Islet of Langerhans (tissue), 1 donor: ENCODE measurements around the gene STXBP2.

Experiments
- FAIRE-seq: peaks from one replicate; lab custom pipeline; 2011; peaks lifted over from hg19 to GRCh38; lab: Jason Lieb, UNC

The STXBP2 gene

DNA sequence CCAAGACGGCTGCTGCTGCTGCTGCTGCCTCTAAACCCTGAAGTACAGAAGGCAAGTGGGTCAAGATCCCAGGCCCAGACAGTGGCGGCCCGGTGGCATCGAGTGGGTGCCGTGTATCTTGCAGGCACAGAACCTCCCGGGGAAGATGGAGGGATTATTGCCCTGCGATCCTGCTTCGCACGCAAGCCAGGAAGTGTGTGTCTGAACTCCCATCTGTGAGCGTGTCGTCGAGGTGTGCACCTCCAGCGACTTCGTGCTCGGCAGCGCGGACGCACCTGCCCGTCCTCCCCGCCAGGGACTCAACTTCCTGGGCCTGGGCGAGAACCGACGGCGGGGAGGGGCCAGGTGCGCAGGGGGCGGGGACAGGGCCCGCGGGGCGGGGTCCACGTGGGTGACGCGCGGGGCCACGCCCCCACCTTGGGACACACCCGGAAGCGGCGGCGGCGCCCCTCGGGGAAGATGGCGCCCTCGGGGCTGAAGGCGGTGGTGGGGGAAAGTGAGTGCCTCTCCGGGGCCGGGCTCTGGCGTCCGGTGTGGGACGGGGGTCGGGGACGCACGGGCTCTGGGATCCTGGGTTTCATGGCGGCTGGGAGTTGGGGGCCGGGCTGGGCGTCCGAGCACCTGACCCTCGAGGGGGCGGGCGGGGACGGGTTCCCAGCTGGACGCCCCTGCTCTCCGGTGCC is at the start of gene STXBP2:
TSS of gene STXBP2 (plus strand) at position 420 of the 683 bp plus-strand sequence. CDS start at position 460, 40 bp downstream.
- no peak for FAIRE-seq

DNA sequence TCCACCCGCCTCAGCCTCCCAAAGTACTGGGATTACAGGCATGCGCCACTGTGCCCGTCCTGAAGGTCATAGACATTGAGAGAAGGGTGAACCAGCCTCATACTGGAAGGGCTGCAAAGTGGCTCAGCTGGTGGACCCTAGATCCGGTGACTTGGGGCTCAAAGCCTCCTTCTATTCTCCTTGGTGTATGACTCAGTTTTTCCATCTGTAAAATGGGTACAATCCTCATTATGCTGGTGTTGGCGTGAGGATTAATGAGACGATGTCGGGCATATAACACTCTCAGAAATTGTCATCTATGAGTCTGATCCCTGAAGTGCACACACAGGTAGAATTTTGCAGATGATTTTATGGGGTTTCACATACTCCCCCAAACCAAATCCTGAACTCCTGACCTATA is 47.1 kb upstream of the STXBP2 start:
- FAIRE-seq: no peak

DNA sequence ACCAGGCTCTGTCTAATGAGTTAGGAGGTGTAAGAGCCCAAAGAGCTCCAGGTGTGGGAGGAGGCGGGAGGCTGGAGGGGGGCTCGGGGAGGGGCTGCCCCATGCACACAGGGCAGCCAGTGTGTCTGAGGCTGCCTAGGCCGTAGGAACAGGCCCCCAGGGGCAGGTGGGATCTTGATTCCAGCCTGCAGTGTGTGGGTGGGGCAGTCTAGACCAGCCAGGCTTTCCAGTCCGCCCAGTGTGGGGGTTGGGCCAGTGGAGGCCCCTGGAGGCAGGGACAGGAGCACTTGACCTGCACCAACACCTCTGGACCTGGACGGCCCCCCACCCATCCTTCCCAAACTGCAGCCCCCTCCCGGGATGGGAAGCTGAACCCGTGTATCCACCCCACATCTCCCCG is 46.7 kb upstream of the STXBP2 start:
- FAIRE-seq: no peak

DNA sequence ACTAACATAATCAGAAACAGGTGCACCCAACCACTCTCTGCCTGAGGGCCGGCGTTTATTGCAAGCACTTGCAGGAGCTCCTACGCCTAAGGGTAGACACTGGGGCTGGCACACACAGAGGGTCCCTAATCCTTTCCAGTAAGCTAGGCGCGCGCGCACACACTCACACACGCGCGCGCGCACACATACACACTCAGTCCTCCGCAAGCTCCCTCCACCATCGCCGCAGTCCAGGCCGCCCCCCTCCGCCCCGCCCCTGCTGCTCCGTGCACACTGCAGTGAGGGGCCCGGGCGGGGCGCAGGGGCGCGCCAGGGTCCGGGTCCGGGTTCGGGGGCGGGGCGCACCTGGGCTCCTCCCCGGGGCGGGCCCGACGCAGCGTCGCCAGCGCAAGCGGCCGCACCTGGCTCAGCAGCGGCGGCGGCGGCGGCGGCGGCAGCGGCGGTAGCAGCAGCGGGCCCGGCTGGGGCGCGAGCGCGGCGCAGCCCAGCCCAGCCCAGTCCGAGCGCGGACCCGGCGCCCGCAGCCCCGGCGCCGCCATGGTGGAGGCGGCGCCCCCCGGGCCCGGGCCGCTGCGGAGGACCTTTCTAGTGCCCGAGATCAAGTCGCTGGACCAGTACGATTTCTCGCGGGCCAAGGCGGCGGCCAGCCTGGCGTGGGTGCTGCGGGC is 41.3 kb upstream of the STXBP2 start, which contains the start of gene CAMSAP3:
TSS of gene CAMSAP3 (plus strand) at position 398 of the 668 bp plus-strand sequence. CDS start at position 538, 140 bp downstream.
- no peak for FAIRE-seq

DNA sequence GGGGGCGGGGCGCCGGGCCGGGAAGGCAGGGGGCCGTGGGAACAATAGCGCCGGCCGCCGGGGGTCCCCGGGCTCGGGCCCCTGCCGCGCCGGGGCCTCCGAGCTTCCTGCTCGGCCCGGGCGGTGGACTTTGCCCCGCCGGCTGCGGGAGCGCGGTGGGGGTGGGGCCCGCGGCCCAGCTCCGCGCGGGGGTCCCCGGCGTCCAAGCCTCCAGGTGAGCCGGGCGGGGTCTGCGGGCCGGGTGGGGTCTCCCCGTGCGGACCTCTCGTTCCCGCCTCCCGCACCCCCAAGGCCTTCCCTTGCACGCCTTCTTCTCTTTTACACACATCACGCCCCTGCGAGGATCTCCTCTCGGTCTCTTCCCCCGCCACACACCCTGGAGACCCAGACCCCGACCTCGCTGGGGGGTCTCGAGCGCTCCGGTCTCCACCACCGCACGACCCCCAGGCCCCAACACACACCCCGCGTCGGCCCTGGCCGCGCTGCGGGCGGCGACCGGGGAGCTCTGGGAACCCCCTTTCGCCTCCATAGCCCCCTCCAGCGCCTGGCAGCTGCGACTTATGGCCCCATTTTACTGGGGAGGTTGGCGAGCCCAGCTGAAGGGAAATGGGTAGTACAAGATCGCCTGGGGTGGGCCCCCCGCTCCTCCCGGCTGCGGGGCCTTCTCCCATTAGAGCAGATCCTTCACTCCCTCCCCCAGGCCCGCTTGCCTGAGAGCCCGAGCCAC is 40.5 kb upstream of the STXBP2 start:
- no peak for FAIRE-seq

DNA sequence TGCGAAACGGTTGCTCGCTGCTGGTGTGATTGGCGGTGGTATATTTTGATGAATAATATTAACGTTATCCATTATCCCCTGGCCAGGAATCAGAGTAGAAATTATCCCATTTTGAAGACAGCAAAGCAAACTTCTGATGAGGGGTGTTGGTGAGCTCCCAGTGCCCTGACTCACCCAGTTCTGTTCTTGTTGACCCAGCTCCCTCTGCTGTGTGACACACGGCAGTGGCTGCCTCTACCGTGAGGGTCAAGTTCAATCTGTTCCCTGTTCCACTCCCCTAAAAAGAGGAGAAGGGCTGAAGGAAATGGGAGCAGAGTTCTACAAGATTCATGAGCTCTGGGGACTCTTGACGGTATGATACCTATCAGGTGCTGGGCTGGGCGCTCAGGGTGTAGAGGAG is 39.2 kb upstream of the STXBP2 start:
- FAIRE-seq: no peak

DNA sequence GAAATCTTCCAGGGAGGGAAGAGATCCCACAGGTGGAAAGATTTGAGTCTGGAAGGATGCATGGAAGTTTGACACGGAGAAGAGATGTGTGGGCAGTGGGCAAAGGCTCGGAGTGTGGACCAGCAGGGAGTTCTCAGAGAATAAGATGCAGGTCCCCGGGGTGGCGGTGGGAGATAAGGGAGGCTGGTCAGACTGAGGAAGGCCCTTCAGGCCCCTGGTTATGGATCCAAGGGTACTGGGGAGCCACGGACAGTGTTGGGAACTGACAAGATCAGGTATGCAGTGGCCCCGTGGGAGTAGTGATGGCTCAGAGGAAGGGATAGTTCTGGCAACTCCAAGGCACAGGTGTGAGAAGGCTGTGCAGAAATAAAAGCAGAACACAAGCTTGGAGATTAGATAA is 38.7 kb upstream of the STXBP2 start:
- FAIRE-seq: no peak

DNA sequence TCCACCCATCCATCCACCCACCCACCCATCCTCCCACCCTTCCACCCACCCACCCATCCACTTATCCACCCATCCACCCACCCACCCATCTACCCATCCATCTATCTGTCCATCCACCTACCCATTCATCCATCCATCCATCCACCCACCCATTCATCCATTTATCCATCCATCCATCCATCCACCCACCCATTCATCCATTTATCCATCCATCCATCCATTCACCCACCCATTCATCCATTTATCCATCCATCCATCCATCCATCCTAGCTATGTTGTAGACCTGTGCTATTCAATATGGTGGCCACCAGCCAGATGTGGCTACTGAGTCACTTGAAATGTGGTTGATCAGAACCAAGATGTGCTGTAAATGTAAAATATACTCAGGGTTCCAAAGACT is 36.2 kb upstream of the STXBP2 start:
- FAIRE-seq: no peak

DNA sequence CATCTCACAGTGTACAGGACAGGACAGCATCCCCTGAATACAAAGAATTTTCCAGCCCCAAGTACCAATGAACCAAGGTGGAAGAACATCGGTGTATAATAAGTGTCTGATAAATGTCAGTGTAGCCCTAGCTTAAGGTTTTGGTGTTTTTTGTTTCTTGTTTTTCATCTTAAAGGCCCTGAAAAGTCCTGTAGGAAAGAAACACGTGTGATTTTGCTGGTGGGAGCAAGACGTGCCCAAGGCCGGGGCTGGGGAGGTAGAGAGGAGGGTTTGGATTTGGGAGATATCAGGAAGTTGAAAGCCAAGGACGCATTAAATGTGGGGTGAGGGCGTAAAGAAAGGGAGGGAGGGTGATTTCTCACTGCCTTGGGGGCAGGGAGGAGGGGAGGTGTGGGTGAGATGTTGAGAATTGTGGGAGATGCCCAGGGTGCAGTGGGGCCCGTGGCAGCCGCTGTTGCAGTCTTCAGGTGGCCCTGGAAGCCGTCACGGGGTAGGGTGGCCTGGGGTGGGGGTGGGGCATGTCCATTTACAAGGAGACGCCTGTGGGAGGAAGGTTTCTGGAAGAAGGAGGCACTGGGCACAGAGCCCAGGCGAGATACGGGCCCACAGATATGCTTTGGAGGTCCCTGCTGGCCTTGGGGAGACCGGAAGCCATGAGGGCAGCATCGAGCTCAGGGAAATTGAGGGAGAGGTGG is 34.5 kb upstream of the STXBP2 start:
- FAIRE-seq: no peak

DNA sequence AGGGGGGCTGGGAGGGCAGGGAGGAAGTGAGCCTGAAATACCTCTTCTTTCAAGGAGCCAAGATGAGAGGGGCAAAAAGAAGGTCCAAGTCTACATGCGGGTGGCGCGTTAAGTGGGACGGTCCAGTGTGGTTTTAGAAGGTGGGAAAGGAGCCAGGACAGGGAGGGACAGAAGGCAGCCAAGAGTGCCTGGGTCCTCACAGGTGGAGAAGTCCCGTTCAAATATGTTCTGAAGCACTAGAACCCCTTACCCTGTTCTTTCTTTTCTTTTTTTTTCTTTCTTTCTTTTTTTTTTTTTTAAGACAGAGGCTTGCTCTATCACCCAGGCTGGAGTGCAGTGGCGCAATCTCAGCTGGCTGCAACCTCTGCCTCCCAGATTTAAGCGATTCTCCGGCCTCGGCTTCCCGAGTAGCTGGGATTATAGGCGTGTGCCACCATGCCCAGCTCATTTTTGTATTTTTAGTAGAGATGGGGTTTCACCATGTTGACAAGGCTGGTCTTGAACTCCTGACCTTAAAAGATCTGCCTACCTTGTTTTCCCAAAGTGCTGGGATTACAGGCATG is 33.9 kb upstream of the STXBP2 start:
- FAIRE-seq: no peak

DNA sequence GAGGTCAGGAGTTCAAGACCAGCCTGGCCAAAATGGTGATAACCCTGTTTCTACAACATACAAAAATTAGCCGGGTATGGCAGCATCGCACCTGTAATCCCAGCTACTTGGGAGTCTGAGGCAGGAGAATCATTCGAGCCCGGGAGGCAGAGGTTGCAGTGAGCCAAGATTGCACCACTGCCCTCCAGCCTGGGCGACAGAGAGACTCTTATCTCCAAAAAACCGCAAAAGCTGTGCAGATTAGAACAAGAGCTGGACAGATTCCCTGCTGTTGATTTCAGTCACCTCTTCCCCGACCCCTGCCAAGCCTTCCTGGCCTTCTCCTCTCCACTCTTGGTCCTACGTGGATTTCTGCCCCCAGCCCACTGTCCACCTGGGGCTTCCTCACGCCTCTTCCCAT is 33.0 kb upstream of the STXBP2 start:
- FAIRE-seq: no peak

DNA sequence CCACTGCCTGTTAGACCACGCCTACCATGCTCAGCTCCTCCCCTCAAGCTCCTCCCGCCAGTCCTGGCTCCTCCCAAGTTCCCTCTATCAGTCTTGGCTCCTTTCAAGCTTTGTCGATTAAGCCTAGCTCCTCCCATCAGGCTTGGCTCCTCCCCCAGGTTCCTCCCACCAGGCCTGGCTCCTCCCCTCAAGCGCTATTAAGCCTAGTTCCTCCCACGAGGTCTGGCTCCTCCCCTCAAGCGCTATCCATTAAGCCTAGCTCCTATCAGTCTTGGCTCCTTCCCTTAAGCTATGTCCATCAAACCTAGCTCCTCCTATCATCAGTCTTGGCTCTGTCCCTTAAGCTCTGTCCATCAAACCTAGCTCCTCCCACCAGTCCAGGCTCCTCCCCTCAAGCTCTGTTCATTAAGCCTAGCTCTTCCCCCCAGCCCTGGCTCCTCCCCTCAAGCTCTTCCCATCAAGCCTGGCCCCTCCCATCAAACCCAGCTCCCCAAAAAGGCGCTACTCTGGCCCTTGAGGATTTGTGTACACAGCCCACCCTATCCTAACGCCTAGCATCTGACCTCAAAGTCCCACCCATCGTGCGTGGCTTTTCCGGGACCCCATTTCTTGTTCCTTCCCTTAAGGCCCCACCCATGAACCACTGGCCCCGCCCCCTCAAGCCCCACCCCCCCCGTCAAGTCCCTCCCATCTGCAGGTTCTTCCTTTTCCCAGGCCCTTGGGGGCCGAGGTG is 31.3 kb upstream of the STXBP2 start:
- no peak for FAIRE-seq

DNA sequence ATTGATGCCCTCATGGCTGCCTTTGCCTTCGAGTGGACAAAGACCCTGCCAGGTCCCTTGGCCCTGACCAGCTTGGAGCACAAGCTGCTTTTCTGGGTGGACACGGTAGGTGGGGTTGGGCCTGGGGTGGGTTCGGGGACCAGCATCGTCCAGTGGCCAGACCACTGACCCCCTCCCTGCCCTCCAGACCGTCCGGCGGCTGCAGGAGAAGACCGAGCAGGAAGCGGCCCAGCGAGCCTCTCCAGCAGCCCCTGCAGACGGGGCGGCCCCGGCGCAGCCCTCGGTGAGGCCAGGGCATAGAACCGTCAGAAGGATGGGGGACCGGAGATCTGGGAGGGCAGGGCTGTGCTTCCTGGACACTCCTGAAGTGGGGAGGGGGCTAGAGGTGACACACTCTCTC is 30.6 kb upstream of the STXBP2 start:
- FAIRE-seq: no peak

DNA sequence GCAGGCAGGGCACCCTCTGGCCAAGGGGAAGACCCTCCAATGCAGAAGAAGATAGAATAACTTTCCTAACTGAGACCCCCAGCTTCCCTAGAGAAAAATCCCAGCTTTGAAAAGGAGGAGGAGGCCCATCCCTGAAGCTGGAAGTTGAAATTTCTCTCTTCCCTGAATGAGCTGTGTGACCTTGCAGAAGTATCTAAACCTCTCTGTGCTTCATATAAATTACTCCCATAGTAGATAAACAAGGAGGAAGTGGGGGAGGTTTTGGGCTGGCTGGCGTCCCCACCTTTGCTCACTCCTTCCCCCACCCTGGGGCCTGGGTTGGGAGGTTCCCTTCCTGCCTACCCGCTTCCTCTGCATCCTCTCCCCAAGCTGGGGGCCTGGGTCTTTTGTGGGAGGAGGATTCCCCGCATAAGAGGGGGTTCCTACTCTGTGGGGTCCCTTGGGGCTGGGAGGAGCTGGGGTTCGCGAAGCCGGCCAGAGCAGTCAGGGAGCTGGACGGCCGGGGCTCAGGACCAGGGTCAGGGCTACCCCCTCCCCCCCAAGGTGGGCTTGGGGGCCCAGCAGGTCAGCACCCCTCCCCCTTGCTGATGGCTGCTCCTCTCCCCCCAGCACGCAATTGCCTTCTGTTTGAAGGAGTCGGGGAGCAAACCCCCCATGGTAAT is 29.6 kb upstream of the STXBP2 start:
- FAIRE-seq: no peak

DNA sequence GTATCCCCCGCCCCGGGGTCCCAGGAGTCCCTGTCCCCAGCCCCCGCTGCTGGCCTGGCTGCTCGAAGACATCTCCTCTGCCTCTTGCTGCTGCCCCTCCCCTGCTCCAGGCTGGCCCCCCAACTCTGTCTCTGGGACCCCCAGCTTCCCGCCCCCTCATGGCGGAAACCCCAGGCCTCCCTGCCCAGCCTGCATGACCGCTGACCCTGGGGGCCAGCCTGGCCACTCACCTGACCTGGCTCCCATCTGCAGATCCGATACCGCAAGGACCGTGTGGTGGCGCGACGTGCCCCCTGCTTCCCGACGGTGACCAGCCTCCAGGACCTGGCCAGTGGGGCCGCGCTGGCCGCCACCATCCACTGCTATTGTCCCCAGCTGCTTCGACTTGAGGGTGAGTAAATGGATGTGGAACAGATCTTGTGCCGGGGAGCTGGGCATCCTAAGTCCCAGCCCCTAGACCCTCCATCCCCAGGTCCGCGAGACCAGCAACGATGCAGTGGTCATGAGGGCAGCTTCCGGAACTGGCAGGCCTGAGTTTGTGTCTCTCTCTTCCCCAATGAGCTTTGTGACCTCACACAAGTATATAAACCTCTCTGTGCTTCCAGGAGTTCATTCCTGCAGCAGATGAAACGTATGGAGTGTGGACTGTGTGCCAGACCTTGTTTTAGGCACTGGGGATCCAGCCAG is 28.9 kb upstream of the STXBP2 start:
- no peak for FAIRE-seq

DNA sequence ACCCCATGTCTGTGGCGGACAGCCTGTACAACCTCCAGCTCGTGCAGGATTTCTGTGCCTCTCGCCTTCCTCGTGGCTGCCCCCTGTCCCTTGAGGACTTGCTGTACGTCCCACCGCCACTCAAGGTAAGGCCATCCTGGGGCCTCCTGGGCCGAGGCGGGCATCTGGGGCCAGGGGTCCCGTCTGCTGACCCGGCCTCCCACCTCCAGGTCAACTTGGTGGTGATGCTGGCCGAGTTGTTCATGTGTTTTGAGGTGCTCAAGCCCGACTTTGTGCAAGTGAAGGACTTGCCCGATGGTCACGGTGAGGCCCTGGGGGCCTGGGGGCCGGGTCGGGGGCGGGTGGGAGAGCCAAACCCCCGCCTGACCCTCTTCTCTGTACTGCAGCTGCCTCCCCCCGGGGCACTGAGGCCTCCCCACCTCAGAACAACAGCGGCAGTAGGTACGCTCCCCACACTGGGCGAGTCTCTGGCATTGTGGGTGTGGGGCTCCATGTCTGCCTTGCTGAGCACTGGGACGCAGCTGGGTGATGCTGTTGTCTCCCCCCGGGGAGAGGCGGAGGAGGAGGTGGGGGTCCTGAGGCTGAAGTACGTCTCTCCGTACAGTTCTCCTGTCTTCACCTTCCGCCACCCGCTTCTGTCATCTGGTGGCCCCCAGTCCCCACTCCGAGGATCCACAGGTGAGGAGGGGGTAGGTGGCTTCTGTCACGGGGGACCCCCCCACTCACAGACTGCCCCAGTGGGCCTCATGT is 26.2 kb upstream of the STXBP2 start:
- FAIRE-seq: no peak

DNA sequence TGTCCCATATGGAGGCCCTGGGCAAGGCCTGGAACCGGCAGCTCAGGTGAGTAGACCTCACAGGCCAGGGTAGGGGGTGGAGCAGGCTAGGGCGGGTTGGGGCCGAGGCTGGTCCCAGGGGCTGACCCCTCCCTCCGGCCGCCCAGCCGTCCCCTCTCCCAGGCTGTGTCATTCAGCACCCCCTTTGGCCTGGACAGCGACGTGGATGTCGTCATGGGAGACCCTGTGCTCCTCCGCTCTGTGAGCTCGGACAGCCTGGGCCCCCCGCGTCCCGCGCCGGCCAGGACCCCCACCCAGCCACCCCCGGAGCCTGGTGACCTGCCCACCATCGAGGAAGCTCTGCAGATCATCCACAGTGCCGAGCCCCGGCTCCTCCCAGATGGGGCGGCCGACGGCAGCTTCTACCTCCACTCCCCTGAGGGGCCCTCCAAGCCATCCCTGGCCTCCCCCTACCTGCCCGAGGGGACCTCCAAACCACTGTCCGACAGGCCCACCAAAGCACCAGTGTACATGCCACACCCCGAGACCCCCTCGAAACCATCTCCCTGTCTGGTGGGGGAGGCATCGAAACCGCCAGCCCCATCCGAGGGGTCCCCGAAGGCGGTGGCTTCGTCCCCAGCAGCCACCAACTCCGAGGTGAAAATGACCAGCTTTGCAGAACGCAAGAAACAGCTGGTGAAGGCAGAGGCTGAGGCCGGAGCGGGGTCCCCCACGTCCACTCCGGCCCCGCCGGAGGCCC is 25.2 kb upstream of the STXBP2 start:
- no peak for FAIRE-seq

DNA sequence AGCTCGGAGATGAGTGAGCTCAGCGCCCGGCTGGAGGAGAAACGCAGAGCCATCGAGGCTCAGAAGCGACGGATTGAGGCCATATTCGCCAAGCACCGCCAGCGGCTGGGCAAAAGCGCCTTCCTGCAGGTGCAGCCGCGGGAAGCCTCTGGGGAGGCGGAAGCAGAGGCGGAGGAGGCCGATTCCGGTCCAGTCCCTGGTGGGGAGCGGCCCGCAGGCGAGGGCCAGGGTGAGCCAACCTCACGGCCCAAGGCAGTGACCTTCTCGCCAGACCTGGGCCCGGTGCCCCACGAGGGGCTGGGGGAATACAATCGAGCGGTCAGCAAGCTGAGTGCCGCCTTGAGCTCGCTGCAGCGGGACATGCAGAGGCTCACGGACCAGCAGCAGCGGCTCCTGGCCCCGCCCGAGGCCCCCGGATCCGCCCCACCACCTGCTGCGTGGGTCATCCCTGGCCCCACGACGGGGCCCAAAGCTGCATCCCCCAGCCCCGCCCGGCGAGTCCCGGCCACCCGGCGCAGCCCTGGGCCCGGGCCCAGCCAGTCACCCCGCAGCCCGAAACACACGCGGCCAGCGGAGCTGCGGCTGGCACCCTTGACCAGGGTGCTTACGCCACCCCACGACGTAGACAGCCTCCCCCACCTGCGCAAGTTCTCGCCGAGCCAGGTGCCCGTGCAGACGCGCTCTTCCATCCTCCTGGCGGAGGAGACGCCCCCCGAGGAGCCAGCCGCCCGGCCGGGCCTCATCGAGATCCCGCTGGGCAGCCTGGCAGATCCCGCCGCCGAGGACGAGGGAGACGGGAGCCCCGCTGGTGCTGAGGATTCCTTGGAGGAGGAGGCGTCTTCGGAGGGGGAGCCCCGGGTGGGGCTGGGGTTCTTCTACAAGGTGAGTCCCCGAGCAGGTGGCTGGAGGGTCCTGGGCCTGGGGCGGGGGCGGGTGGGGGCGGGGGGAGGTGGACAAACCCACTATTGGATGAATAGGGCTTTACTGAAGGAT is 24.3 kb upstream of the STXBP2 start:
- FAIRE-seq: no peak
